ENCODE results near the gene RHOG.

Gene RHOG

DNA sequence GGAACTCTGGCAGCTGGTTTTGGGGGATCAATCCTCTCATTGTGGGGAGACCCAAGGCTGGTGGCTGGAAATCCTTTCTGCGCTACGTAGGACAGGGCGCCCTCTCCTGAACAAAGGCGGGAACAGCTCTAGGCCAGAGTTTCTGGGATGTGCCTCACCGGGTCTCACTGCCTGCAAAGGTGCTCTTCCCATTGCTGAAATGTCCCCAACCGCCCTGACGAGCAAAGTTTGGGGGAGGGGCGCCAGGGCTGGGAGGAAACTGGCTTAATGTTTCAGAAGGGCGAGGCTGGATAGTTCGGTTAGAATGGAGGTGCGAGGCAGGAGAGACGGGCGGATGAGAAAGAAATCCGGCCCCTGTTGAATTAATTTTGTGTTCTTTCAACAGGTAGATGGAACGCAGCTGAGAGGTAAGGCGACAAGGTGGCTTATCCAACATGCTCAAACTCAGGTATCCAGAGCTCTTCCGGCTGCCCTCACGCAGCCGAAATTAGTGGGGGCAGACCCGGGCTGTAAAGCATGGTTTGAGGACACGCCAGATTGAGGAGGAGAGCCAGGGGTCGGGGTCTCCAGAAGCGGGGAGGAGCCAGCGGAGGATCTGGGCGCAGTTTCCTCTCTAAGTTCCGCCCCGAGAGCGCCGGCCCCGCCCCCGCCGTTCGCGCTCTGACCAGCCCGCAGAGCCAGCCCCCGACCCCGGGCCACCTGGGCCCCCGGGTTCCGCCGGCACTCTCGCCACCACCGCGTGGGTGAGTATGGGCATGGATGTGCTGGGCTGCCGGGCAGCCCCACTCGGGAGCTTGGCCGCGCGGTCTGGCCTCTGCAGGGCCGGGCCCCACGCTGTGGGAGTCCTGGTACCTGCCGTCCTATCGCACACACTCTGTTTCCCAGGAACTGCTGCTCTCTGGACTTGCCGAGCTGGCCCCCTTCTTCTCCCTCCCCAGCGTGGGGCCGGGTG lies 32.6 kb downstream of the RHOG start, which contains the start of gene PGAP2:
TSS of gene PGAP2 (plus strand) at position 652 of the 952 bp plus-strand sequence. CDS start 2,700 bp downstream, outside the sequence.
- Histone ChIP-seq H3K4me1 (no peaks in the 10 kb centered on the region), H3K36me3 (no peaks in the 10 kb centered on the region), H3K9me3 (no peaks in the 10 kb centered on the region), H3K4me3 (ENCODE audit: low read depth, low read length) (peak within 1 kb of the TSS; percentile 64), H3K27me3 (no peaks in the 10 kb centered on the region)
- TF ChIP-seq, protein P1, sequence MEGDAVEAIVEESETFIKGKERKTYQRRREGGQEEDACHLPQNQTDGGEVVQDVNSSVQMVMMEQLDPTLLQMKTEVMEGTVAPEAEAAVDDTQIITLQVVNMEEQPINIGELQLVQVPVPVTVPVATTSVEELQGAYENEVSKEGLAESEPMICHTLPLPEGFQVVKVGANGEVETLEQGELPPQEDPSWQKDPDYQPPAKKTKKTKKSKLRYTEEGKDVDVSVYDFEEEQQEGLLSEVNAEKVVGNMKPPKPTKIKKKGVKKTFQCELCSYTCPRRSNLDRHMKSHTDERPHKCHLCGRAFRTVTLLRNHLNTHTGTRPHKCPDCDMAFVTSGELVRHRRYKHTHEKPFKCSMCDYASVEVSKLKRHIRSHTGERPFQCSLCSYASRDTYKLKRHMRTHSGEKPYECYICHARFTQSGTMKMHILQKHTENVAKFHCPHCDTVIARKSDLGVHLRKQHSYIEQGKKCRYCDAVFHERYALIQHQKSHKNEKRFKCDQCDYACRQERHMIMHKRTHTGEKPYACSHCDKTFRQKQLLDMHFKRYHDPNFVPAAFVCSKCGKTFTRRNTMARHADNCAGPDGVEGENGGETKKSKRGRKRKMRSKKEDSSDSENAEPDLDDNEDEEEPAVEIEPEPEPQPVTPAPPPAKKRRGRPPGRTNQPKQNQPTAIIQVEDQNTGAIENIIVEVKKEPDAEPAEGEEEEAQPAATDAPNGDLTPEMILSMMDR (IDR thresholded peaks at IDR 0.05; ENCODE audit: low read depth, low read length) = peak; percentile 59
- DNase-seq = peak; percentile 54

- TF ChIP-seq, protein P1 (IDR thresholded peaks at IDR 0.05; ENCODE audit: low read depth, low read length) = no peak
- no peak for DNase-seq
- H3K4me3 ChIP-seq (ENCODE audit: low read depth, low read length) = no peak overlapping the region
- H3K27me3 ChIP-seq = no peaks in the 10 kb centered on the region
- H3K4me1 ChIP-seq = no peaks in the 10 kb centered on the region
- no peaks in the 10 kb centered on the region for H3K9me3 ChIP-seq
- no peaks in the 10 kb centered on the region for H3K36me3 ChIP-seq
Observed at GRCh38 chr11:3803726-3804495, 36.8 kb downstream of the RHOG start.

DNA sequence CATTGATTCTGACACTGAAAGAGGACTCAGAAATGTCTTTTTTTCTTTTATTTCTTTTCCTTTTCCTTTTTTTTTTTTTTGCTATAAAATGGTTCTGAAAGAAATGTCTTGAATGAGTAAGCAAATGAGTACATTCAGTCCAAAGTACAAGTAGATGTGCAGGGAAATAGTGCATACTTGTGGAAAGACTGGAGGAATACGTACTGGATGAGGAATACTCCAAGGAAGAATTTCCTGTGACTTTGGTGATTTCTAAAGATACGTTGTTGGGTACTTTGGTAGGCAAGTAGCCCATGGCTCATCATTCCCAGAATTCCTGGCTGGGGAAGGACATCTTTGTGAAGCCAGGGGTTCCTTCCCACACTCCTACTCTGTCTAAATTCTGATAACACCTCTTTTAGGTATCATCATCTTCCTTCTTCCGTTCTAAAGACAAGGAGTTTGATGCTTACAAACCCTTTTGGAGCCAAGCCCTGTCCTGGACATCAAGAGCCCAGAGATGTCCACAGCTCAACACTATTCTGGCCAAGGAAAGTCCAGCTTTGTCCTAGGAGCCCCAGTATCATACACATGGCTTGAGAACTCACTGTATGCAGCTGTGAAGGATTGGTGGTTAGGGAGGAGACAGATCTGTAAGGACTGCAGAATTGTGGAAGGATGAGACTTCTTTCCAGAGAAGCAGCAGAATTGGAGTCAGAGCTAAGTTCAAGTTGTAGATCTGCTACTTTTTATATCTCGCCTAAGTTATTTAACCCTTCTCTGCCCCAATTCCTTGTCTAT lies 38.6 kb downstream of the RHOG start:
- Histone ChIP-seq H3K4me3 (ENCODE audit: low read depth, low read length) (no peak overlapping the region), H3K4me1 (no peaks in the 10 kb centered on the region), H3K9me3 (no peaks in the 10 kb centered on the region), H3K27me3 (no peaks in the 10 kb centered on the region), H3K36me3 (no peaks in the 10 kb centered on the region)
- TF ChIP-seq, protein P1 (IDR thresholded peaks at IDR 0.05; ENCODE audit: low read depth, low read length) = no peak
- DNase-seq = no peak

GRCh38 chr11:3799873-3800272 lies 40.9 kb downstream of the RHOG start:
- no peak for DNase-seq
- no peaks in the 10 kb centered on the region for H3K27me3 ChIP-seq
- H3K36me3 ChIP-seq = no peaks in the 10 kb centered on the region
- TF ChIP-seq, protein P1 (IDR thresholded peaks at IDR 0.05; ENCODE audit: low read depth, low read length) = no peak
- no peaks in the 10 kb centered on the region for H3K4me1 ChIP-seq
- H3K9me3 ChIP-seq = no peaks in the 10 kb centered on the region
- H3K4me3 ChIP-seq (ENCODE audit: low read depth, low read length) = no peak overlapping the region

DNA sequence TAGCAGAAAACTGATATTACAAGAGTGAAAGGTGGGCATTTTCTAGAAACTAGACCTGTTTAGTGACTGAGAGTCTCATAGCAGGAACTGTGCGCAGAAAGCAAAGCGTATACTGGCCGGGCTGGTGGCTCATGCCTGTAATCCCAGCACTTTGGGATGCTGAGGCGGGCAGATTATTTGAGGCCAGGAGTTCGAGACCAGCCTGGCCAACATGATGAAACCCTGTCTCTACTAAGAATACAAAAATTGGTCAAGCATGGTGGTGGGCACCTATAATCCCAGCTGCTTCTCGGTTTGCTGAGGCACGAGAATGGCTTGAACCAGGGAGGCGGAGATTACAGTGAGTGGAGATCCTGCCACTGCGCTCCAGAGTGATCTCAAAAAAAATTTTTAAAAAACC lies 41.6 kb downstream of the RHOG start:
- Histone ChIP-seq H3K9me3 (no peaks in the 10 kb centered on the region), H3K27me3 (no peaks in the 10 kb centered on the region), H3K36me3 (no peaks in the 10 kb centered on the region), H3K4me1 (no peaks in the 10 kb centered on the region), H3K4me3 (ENCODE audit: low read depth, low read length) (no peak overlapping the region)
- DNase-seq = no peak
- TF ChIP-seq, protein P1 (IDR thresholded peaks at IDR 0.05; ENCODE audit: low read depth, low read length) = no peak

All from BE2C (cell line).